ENCODE data around the gene MCM10.
"Not testable (repeated sequence)": the region's sequence is repeated elsewhere in the genome, so short reads cannot be mapped to it uniquely, and the experiment has no call there.

Gene MCM10

DNA sequence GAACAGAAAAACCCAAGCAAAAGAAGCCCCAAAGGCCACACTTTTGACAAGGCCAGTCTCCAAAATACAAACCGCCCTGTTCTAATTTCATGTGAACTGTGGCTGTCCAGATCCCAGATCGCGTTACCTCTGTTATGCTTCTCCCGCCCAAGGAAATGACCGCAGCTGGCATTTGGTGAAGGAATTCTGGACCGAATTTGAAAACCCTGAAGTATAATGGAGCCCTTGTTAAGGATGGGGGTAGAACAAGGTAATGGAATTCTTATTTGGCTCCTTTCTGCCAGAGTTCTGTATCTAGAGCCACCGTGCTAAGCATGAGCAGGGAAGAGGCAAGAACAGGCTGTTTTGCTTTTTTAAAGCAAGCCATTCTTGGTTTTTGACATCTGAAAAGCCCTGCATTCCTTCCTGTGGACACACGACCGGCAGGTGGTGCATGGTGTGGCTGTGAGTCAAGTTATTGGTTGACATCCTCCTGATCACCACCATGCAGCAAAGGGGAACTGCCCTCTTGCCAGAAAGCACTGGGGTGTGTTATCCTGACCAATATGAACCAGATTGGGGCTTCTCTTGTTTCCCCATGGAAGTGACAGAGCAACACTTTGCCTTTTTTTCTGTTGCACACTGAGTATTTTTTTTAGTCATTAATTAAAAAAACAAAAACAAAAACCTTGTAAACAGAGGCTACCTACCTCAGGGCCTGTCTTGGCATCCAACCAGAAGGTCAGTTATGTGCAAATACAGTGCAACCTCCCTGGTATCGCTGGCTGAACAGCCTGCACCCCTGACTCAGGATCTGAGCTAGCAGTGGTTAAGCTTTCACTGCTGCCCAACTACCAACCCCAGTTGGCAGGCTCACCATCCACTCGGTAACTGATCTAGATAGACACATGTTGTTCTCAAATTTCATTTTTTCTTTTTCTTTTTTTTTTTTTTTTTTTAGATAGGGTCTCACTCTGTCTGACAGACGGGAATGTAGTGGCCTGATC lies 58.6 kb downstream of the MCM10 start:
- DNase-seq (ENCODE audit: insufficient read length, low spot score) (no peak), FAIRE-seq (no peak)

- FAIRE-seq: no peak
Observed at GRCh38 chr10:13221572-13221971, 60.2 kb downstream of the MCM10 start.

DNA sequence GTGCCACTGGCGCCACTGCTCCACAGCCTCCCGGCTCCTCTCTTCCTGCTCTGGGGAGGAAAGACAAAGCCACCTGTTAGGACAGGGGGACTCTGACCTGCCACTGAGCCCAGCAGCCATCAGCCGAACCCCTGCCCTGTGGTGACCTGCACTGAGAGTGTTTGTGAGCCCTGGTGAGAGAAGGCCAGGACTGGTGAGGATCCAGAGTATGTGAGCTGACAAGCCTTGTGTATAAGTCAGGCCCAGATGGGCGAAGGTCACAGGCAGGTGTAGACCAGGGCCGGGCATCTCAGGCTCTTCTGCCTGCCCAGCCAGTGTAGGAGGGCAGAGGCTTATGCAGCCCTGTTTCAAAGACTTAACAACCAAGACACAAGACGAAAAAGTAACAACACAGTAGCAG lies 60.8 kb downstream of the MCM10 start:
- FAIRE-seq (no peak), DNase-seq (ENCODE audit: insufficient read length, low spot score) (no peak)

More at GRCh38 chr10:13221572-13221971, 60.2 kb downstream of the MCM10 start:
- DNase-seq (ENCODE audit: insufficient read length, low spot score): no peak

- DNase-seq (ENCODE audit: insufficient read length, low spot score) (no peak), FAIRE-seq (no peak)
Observed at GRCh38 chr10:13222566-13222965, 61.2 kb downstream of the MCM10 start.

- FAIRE-seq (no peak), DNase-seq (ENCODE audit: insufficient read length, low spot score) (no peak)
Observed at GRCh38 chr10:13223241-13223640, 61.9 kb downstream of the MCM10 start.

DNA sequence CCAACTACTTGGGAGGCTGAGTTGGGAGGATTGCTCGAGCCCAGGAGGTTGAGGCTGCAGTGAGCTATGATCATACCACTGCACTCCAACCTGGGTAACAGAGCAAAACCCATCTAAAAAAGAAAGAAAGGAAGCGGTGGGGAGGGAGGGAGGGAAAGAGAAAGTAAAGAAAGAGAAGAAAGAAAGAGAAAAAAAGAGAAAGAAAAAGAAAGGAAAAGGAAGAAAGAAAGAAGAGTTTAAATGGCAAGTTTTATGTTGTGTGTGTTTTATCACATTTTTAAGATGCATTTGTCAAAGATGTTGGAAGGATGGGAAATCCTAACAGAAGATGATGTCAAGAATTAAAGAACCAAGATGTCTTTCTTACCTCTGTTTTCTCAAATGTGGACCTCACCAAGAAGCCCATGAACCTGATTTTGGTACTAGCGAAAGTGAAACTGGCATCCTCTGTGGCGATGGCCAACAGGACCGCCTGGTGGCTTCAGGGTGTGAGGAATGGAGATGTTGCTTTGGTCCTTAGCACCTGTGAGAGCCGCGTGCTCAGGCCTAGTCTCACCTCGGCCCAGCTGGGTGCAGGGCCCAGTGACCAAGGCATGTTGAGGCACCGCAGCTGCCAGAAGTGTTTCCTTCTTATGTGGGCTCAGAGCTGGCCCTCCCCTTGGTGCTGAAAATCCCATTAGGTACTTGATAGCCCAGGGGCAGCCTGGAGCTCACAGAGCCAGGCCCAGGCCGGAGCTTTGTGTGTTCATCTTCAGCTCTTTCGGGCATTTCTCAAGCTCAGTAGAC lies 63.0 kb downstream of the MCM10 start:
- FAIRE-seq (no peak), DNase-seq (ENCODE audit: insufficient read length, low spot score) (no peak)

DNA sequence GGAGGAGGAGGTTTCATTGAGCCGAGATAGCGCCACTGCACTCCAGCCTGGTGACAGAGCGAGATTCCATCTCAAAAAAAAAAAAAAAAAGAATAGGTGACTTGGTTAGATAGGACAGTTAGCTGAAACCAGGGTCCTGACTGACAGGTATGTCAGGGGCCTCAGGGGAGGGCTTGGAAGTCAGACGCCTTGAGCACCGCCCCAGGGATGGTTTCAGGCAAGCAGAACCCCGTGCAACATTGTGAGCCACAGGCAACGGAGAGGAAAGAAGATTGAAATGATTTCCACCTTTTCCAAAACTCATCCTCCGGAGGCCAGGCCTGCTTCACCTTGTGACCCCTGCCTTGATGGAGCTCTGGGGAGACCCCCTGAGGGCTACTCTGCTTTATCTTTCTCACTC lies 64.2 kb downstream of the MCM10 start:
- DNase-seq (ENCODE audit: insufficient read length, low spot score): no peak
- no peak for FAIRE-seq

DNA sequence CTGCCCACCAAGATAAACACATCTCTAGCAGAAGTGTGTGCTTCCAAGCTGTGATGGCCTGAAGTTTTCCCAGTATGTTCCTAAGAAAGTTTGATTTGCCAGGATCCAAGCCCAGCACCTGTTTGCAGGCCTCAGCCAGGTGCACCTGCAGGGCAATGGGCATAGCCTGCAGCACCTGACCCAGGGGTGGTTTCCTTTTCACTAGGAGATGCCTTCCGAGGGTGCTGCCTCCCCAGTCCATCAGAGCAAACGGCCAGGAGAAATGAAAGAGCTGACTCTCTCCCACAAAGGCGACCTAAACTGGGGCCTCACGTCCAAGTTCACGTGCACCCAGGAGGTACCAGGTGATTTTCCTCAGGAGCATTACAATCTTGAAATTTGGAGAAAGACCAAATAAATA lies 65.7 kb downstream of the MCM10 start:
- no peak for FAIRE-seq
- DNase-seq (ENCODE audit: insufficient read length, low spot score): no peak

DNA sequence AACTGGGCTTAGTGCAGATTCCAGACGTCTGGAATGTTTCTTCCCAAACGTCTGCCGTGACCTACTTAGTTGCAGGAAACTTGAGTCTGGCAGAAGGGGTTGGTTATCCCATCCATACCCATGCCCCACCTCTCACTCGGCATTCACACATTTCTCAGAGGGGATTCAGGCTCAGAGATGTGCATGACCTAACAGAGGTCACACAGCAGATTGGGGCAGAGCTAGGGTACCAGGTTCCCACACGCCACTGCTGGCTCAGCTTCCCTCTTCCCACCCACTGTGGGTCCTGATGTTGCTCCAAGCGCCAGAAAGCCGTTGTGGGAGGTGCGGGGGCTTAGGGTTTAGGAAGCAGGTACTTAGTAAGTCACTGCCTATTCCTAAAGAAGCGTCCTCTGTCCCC lies 69.8 kb downstream of the MCM10 start:
- DNase-seq (ENCODE audit: insufficient read length, low spot score) (no peak), FAIRE-seq (no peak)

- FAIRE-seq (no peak), DNase-seq (ENCODE audit: insufficient read length, low spot score) (no peak)
Observed at GRCh38 chr10:13231808-13232207, 70.5 kb downstream of the MCM10 start.

GRCh38 chr10:13233358-13233757 lies 72.0 kb downstream of the MCM10 start:
- FAIRE-seq: no peak
- no peak for DNase-seq (ENCODE audit: insufficient read length, low spot score)

DNA sequence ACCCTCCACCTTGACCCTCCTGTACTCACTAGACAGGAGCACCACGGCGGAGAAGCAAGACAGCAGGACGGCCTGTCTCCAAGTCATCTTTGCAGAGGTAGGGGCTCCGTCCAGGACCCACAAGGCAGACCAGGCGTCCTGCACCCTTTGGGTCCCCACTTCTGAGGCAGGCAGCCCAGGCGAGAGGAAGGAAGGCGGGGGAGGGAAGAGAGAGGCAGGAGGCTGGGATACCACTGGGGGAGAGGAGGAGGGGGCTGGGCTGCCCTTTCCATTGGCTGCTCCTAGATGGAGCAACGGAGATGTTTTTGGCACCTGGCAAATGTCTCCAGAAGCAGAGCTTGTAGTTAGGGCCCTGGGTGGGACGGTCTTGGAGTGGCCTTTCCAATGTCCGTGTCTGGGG lies 72.8 kb downstream of the MCM10 start, which contains the start of gene UCMA:
UCMA (minus strand) TSS at position 203 of the 400 bp plus-strand sequence; CDS start at position 87, 116 bp downstream.
- DNase-seq (ENCODE audit: insufficient read length, low spot score): no peak
- FAIRE-seq: no peak

DNA sequence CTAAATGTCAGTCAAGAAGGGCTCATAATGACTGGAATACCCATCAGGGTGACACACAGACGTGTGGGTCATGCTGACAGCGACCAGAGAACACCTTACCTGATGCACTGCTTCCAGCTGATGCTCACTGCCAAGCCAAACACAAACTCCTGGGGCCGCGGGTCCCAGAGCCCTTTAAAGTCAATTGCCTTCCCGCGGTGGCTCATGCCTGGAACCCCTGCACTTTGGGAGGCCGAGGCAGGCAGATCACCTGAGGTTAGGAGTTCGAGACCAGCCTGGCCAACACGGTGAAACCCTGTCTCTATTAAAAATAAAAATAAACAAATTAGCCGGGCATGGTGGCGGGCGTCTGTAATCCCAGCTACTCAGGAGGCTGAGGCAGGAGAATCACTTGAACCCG lies 73.4 kb downstream of the MCM10 start:
- DNase-seq (ENCODE audit: insufficient read length, low spot score); FAIRE-seq: not testable (repeated sequence)

DNA sequence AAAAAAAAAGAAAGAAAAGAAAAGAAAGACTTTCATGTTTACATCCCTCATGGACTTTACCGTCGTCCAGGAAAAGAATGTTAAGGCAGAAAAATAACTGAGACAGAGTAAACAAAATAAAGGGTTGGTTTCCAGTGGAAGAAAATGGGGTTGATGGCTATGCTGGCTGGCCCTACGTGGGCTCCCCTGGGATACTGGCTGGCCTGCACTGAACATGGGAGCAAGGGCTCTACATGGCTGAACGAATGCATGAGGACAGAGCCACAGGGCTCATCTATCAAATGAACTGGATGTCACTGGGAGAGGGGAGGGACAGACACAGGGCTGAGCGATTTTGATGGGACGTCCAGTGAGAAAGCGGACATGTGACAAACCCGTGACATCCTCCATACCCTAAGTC lies 75.3 kb downstream of the MCM10 start:
- FAIRE-seq (no peak), DNase-seq (ENCODE audit: insufficient read length, low spot score) (no peak)

- DNase-seq (ENCODE audit: insufficient read length, low spot score) (no peak), FAIRE-seq (no peak)
Observed at GRCh38 chr10:13238271-13239077, 77.1 kb downstream of the MCM10 start.

DNA sequence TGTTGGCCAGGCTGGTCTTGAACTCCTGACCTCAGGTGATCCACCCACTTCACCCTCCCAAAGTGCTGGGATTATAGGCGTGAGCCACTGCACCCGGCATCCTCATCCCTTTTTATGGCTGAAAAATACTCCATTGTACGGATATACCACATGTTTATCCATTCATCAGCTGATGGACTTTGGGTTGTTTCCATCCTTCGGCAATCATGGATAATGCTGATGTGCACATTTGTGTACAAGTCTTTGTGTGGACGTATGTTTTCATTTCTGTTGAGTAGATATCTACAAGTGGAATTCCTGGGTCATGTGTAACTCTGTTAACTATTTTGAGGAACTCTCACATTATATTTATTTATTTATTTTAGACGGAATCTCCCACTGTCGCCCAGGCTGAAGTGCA lies 78.6 kb downstream of the MCM10 start:
- no peak for FAIRE-seq

GRCh38 chr10:13241613-13242012 lies 80.3 kb downstream of the MCM10 start:
- DNase-seq (ENCODE audit: insufficient read length, low spot score) (no peak), FAIRE-seq (no peak)

More for the DNA sequence above, 78.6 kb downstream of the MCM10 start:
- DNase-seq (ENCODE audit: insufficient read length, low spot score): no peak

- DNase-seq (ENCODE audit: insufficient read length, low spot score); FAIRE-seq: not testable (repeated sequence)
Observed at GRCh38 chr10:13242260-13242659, 80.9 kb downstream of the MCM10 start.

- DNase-seq (ENCODE audit: insufficient read length, low spot score) (no peak), FAIRE-seq (no peak)
Observed at GRCh38 chr10:13247246-13247645, 85.9 kb downstream of the MCM10 start.

GRCh38 chr10:13247784-13248183 lies 86.4 kb downstream of the MCM10 start:
- DNase-seq (ENCODE audit: insufficient read length, low spot score) (no peak), FAIRE-seq (no peak)

- DNase-seq (ENCODE audit: insufficient read length, low spot score) (no peak), FAIRE-seq (no peak)
Observed at GRCh38 chr10:13253726-13254125, 92.4 kb downstream of the MCM10 start.
